H1 (cell line): ENCODE measurements around the gene CEP85. TPM values are rescaled to one million over a fixed set of nuclear protein-coding genes. Genes with fewer than 3 reads are reported as not detected.

Source experiments
- POU5F1 ChIP-seq: IDR thresholded peaks from 2 replicates; pipeline ENCODE4 v1.6.1; 2011; ENCODE audit warnings: low read depth, mild to moderate bottlenecking, low read length, moderate library complexity
- SUZ12 ChIP-seq: fragments of 200-600 bp; sonication (generic); IDR thresholded peaks from 2 replicates; pipeline ENCODE4 v1.6.1; 2012; ENCODE audit warnings: mild to moderate bottlenecking, inconsistent platforms, low read length, moderate library complexity, mixed read lengths
- TBP ChIP-seq: IDR thresholded peaks from 2 replicates; pipeline ENCODE4 v1.6.1; 2011; ENCODE audit warnings: low read depth, low read length, improper control_type of control experiment
- polyA plus RNA-seq, 7 experiments: library from polyadenylated mRNA; depleted of rRNA in 3 of 7; stranded (reverse) in 5 of 7; unstranded in 2 of 7; fragments of >200 nt in 5 of 7; fragments of 200-250 nt in 2 of 7; gene quantifications; 1 replicate in 5 of 7; 2 replicates in 1 of 7; 4 replicates in 1 of 7; pipeline versions ENCODE4 v1.2.1 to v1.2.3, GENCODE V29; 2011 to 2013; ENCODE audit warnings: missing spikeins in 2 of 7, mixed read lengths in 2 of 7
- total RNA-seq: library from RNA; stranded (reverse); fragmentation: NEBNext Ultra II Directional; extraction: Animal tissue kit (Norgen Biotek cat#: 25700); gene quantifications from 2 replicates; pipeline ENCODE4 v1.2.1, GENCODE V29; 2021

Gene CEP85
- total and polyA plus RNA-seq, 2 of the 8 experiments (the other 6 are each of a cell fraction or from before 2014, with no cell fraction given): 40.4 to 43.7 TPM

- no peak for TF ChIP-seq POU5F1
- no peak for TF ChIP-seq TBP
- TF ChIP-seq SUZ12: no peak
These were observed 49.1 kb upstream of the CEP85 start (continued) for GRCh38 chr1:26184883-26185282.
